ENCODE measurements around the gene STRA6. TPM values are rescaled to one million over a fixed set of nuclear protein-coding genes. Genes with fewer than 3 reads are reported as not detected.

Gene STRA6
- total and polyA plus RNA-seq, 2 donors (not counting 1 experiment from before 2014, with no cell fraction given): not detected

DNA sequence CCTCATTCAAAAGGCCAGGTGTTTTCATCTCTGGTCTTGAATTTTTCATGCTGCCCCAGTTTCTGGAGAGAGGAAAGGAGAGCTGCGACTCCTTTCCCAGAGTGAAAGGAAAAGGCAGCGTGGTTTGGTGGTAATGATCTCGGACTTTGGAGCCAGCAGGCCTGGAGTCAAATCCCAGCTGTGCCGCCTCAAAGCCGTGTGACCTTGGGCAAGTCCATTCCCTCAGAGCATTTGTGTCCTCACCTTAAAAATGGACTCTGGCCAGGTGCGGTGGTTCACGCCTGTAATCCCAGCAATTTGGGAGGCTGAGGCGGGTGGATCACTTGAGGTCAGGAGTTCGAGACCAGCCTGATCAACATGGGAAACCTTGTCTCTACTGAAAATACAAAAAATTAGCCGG, 28.9 kb upstream of the STRA6 start:
- no peak overlapping the region for H3K9ac ChIP-seq (ENCODE audit: low read length)
- no peak overlapping the region for H2AFZ ChIP-seq (ENCODE audit: insufficient read depth, low read depth, low read length, poor library complexity, severe bottlenecking)
- Mint-ChIP-seq H3K27me3 (peaks cover 14% of the 10 kb centered on the region), H3K4me3 (no peak overlapping the region), H3K4me1 (peaks cover 11% of the 10 kb centered on the region), H3K27ac (no peak overlapping the region), H3K9me3 (ENCODE audit: insufficient read depth) (no peaks in the 10 kb centered on the region)
- TF ChIP-seq EZH2 (IDR thresholded peaks at IDR 0.05; ENCODE audit: borderline replicate concordance, insufficient read depth, low read depth, low read length, poor library complexity, severe bottlenecking): no peak
- TF ChIP-seq, protein P1, sequence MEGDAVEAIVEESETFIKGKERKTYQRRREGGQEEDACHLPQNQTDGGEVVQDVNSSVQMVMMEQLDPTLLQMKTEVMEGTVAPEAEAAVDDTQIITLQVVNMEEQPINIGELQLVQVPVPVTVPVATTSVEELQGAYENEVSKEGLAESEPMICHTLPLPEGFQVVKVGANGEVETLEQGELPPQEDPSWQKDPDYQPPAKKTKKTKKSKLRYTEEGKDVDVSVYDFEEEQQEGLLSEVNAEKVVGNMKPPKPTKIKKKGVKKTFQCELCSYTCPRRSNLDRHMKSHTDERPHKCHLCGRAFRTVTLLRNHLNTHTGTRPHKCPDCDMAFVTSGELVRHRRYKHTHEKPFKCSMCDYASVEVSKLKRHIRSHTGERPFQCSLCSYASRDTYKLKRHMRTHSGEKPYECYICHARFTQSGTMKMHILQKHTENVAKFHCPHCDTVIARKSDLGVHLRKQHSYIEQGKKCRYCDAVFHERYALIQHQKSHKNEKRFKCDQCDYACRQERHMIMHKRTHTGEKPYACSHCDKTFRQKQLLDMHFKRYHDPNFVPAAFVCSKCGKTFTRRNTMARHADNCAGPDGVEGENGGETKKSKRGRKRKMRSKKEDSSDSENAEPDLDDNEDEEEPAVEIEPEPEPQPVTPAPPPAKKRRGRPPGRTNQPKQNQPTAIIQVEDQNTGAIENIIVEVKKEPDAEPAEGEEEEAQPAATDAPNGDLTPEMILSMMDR (IDR thresholded peaks at IDR 0.05): no peak
- H4K20me1 ChIP-seq (ENCODE audit: control insufficient read depth, insufficient read depth, low read length, poor library complexity, severe bottlenecking): no peaks in the 10 kb centered on the region
- DNase-seq (no peak), ATAC-seq (ENCODE audit: low read depth) (no peak)
- intact Hi-C loops (cut with micrococcal nuclease): no loop called here
- CTCF ChIA-PET: no interaction called here
- H3K4me2 ChIP-seq (replicated peaks; ENCODE audit: low read depth, low read length, poor library complexity, severe bottlenecking): no peak overlapping the region
- POLR2A ChIA-PET: no interaction called here
- no peak overlapping the region for H3K27ac ChIP-seq (ENCODE audit: low read length in 2 of 2)
- H3K36me3 ChIP-seq (replicated peaks in 1 of 2; ENCODE audit: control extremely low read depth in 1 of 2, control insufficient read depth in 1 of 2, extremely low read depth in 1 of 2, insufficient read depth in 2 of 2, low read length in 1 of 2): no peaks in the 10 kb centered on the region
- WGBS (ENCODE audit: insufficient coverage): 97% methylated on average over 8 of the region's 10 CpGs
- peaks cover 0 to 12% (median 0%) of the 10 kb centered on the region in 4 experiments for H3K27me3 ChIP-seq (replicated peaks in 1 of 4; ENCODE audit: control extremely low read depth in 1 of 4, control insufficient read depth in 3 of 4, insufficient read depth in 4 of 4, low read length in 3 of 4)
- peaks cover 0 to 15% of the 10 kb centered on the region in 2 donors for H3K4me1 ChIP-seq (ENCODE audit: control insufficient read depth in 2 of 2, insufficient read depth in 2 of 2, low read length in 2 of 2)
- no peaks in the 10 kb centered on the region for H3K79me2 ChIP-seq (ENCODE audit: control insufficient read depth, insufficient read depth, low read length)
- no peaks in the 10 kb centered on the region for H3K9me3 ChIP-seq (ENCODE audit: control extremely low read depth in 1 of 3, control insufficient read depth in 2 of 3, insufficient read depth in 1 of 3, low read length in 2 of 3)
- H3K4me3 ChIP-seq (ENCODE audit: control extremely low read depth in 1 of 5, extremely low read depth in 1 of 5, insufficient read depth in 1 of 5, low read depth in 2 of 5, low read length in 4 of 5): no peak overlapping the region

DNA sequence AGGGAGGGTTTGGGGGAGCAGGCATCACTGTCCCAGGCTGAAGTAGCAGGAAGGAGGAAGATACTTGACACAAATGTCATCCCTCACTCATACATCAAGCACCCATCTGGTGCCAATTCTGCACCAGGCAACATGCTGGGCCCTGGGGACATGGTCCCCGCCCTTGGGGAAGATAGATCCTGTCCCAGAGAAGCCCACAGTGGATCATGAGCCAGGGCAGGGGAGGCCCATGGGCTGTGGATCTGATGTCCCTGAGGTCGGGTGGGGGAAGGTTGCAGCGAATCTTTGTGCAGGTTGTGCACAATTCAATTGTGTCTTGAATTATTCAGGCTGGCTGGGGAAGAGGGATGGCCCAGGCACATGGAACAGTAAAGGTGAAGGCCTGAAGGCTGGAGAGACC, 27.1 kb upstream of the STRA6 start:
- Histone ChIP-seq H3K27ac (ENCODE audit: low read length in 2 of 2) (no peak overlapping the region), H3K4me2 (replicated peaks; ENCODE audit: low read depth, low read length, poor library complexity, severe bottlenecking) (no peak overlapping the region), H3K36me3 (replicated peaks in 1 of 2; ENCODE audit: control extremely low read depth in 1 of 2, control insufficient read depth in 1 of 2, extremely low read depth in 1 of 2, insufficient read depth in 2 of 2, low read length in 1 of 2) (no peaks in the 10 kb centered on the region), H3K4me1 (ENCODE audit: control insufficient read depth in 2 of 2, insufficient read depth in 2 of 2, low read length in 2 of 2) (no peaks in the 10 kb centered on the region), H3K79me2 (ENCODE audit: control insufficient read depth, insufficient read depth, low read length) (no peaks in the 10 kb centered on the region), H2AFZ (ENCODE audit: insufficient read depth, low read depth, low read length, poor library complexity, severe bottlenecking) (no peak overlapping the region), H3K9me3 (ENCODE audit: control extremely low read depth in 1 of 3, control insufficient read depth in 2 of 3, insufficient read depth in 1 of 3, low read length in 2 of 3) (no peaks in the 10 kb centered on the region), H4K20me1 (ENCODE audit: control insufficient read depth, insufficient read depth, low read length, poor library complexity, severe bottlenecking) (no peaks in the 10 kb centered on the region), H3K4me3 (ENCODE audit: control extremely low read depth in 1 of 5, extremely low read depth in 1 of 5, insufficient read depth in 1 of 5, low read depth in 2 of 5, low read length in 4 of 5) (no peak overlapping the region), H3K27me3 (replicated peaks in 1 of 4; ENCODE audit: control extremely low read depth in 1 of 4, control insufficient read depth in 3 of 4, insufficient read depth in 4 of 4, low read length in 3 of 4) (peaks cover 0 to 15% (median 0%) of the 10 kb centered on the region in 4 experiments), H3K9ac (ENCODE audit: low read length) (no peak overlapping the region)
- H3K27ac Mint-ChIP-seq: no peak overlapping the region
- H3K4me3 Mint-ChIP-seq: no peak overlapping the region
- ChIA-PET POLR2A (no interaction called here), CTCF (no interaction called here)
- intact Hi-C loops (cut with micrococcal nuclease): no loop called here
- 73% methylated on average over 3 of the region's 3 CpGs for WGBS (ENCODE audit: insufficient coverage)
- H3K4me1 Mint-ChIP-seq: no peaks in the 10 kb centered on the region
- ATAC-seq (ENCODE audit: low read depth): no peak
- no peak for DNase-seq
- TF ChIP-seq, protein P1 (IDR thresholded peaks at IDR 0.05): no peak
- TF ChIP-seq EZH2 (IDR thresholded peaks at IDR 0.05; ENCODE audit: borderline replicate concordance, insufficient read depth, low read depth, low read length, poor library complexity, severe bottlenecking): no peak
- no peaks in the 10 kb centered on the region for H3K9me3 Mint-ChIP-seq (ENCODE audit: insufficient read depth)
- peaks cover 27% of the 10 kb centered on the region for H3K27me3 Mint-ChIP-seq
